NCI-H1092 (cell line): ENCODE results near the gene GNLY.
"Not testable (repeated sequence)": the region's sequence is repeated elsewhere in the genome, so short reads cannot be mapped to it uniquely, and the experiment has no call there.

Source experiments
- DNase-seq: peaks from one replicate; lab custom pipeline; 2025; lab: John Stamatoyannopoulos, UW

The GNLY gene

GRCh38 chr2:85665264-85665937, 28.8 kb upstream of the GNLY start:
- DNase-seq, result no peak

GRCh38 chr2:85666016-85666415, 28.1 kb upstream of the GNLY start:
- no peak for DNase-seq

- DNase-seq, result no peak
Measured at GRCh38 chr2:85666435-85667316, 27.5 kb upstream of the GNLY start.

GRCh38 chr2:85667561-85668008, 26.6 kb upstream of the GNLY start:
- DNase-seq, result no peak

- peak; percentile 7 for DNase-seq
Measured at GRCh38 chr2:85668009-85668856, 25.9 kb upstream of the GNLY start, which contains the start of gene SFTPB. Gene SFTPB, minus strand, starts transcription at chr2:85668199. Its CDS starts 16 bp downstream, at chr2:85668183.

GRCh38 chr2:85668857-85669142, 25.4 kb upstream of the GNLY start:
- DNase-seq, result no peak

- DNase-seq, result no peak
Measured at GRCh38 chr2:85669549-85669948, 24.6 kb upstream of the GNLY start.

GRCh38 chr2:85670416-85670815, 23.7 kb upstream of the GNLY start:
- not testable (repeated sequence) for DNase-seq

GRCh38 chr2:85672456-85672855, 21.7 kb upstream of the GNLY start:
- no peak for DNase-seq

GRCh38 chr2:85673716-85674375, 20.3 kb upstream of the GNLY start:
- no peak for DNase-seq

GRCh38 chr2:85674417-85674816, 19.7 kb upstream of the GNLY start:
- DNase-seq, result no peak

- DNase-seq, result no peak
Measured at GRCh38 chr2:85675427-85675826, 18.7 kb upstream of the GNLY start.

- DNase-seq, result no peak
Measured at GRCh38 chr2:85675866-85676548, 18.2 kb upstream of the GNLY start.

- DNase-seq, result no peak
Measured at GRCh38 chr2:85678377-85678776, 15.8 kb upstream of the GNLY start.

GRCh38 chr2:85678794-85679672, 15.1 kb upstream of the GNLY start:
- peak; percentile 55 for DNase-seq

- DNase-seq, result peak; percentile 30
Measured at GRCh38 chr2:85680707-85681371, 13.3 kb upstream of the GNLY start.

- no peak for DNase-seq
Measured at GRCh38 chr2:85681372-85681763, 12.8 kb upstream of the GNLY start.

- DNase-seq, result no peak
Measured at GRCh38 chr2:85681776-85682175, 12.4 kb upstream of the GNLY start.

- DNase-seq, result no peak
Measured at GRCh38 chr2:85682378-85682777, 11.8 kb upstream of the GNLY start.

- DNase-seq, result no peak
Measured at GRCh38 chr2:85684380-85684779, 9.8 kb upstream of the GNLY start.
